K562 (cell line): ENCODE measurements around the gene CHRNA9. TPM values are rescaled to one million over a fixed set of nuclear protein-coding genes. Genes with fewer than 3 reads are reported as not detected.

Experiments used
- ATAC-seq: fragments of 200-7000 bp; cut with Tn5 transposase; 3 replicates; pipeline ENCODE4 v1.9.1; 2020; ENCODE audit warnings: moderate library complexity
- BruUV-seq: library from RNA; stranded (reverse); fragments of 400-500 nt; replicated peaks from 2 replicates; lab custom pipeline; 2021; lab: Mats Ljungman, UMichigan
- CTCF ChIA-PET: fragments of 300-600 bp; formaldehyde crosslinking; extraction: SDS; loops from one replicate; lab custom pipeline; 2021; ENCODE audit warnings: low intra/inter-chr PET ratio; lab: Yijun Ruan, JAX
- POLR2A ChIA-PET: fragments of 300-600, 350-650 bp; sonication (Branson Sonifier 250); formaldehyde crosslinking; extraction: SDS; loops from one replicate; lab custom pipeline; 2021; ENCODE audit warnings: antibody characterized with exemption, inconsistent platforms; lab: Yijun Ruan, JAX
- DNase-seq, 4 experiments: peaks; one replicate each; pipeline versions ENCODE4 v3.0.0 to v3.0.0-alpha.2; 2011 to 2018; ENCODE audit warnings: low spot score in 3 of 4, mixed read lengths in 3 of 4; ENCODE audit errors: extremely low read depth in 1 of 4
- FAIRE-seq: peaks from 2 replicates; lab custom pipeline; 2011; peaks lifted over from hg19 to GRCh38; lab: Jason Lieb, UNC
- H2AFZ ChIP-seq: 2 replicates; pipeline ENCODE4 v1.6.0; 2011; ENCODE audit warnings: low read depth, low read length, control low read depth, inconsistent platforms
- H3K27ac ChIP-seq: fragments of 200-600 bp; 3 replicates; pipeline ENCODE4 v1.8.0; 2011; ENCODE audit warnings: low read depth, mild to moderate bottlenecking, control low read depth, inconsistent platforms, low read length, moderate library complexity, mixed read lengths; ENCODE audit errors: extremely low read depth
- H3K27me3 ChIP-seq, 2 experiments: fragments of 300-600 bp in 1 of 2; 2 replicates in 1 of 2; 3 replicates in 1 of 2; pipeline versions ENCODE4 v1.6.0 to v1.8.0; 2011; ENCODE audit warnings: inconsistent platforms in 2 of 2, low read length in 2 of 2, mild to moderate bottlenecking in 1 of 2, mixed read lengths in 1 of 2, moderate library complexity in 1 of 2; ENCODE audit not compliant: control insufficient read depth in 2 of 2, insufficient read depth in 2 of 2
- H3K36me3 ChIP-seq: fragments of 300-600 bp; 3 replicates; pipeline ENCODE4 v1.8.0; 2011; ENCODE audit warnings: mild to moderate bottlenecking, low read length, inconsistent platforms; ENCODE audit not compliant: control insufficient read depth, insufficient read depth
- H3K4me1 ChIP-seq, 2 experiments: fragments of 200-600 bp in 1 of 2; replicated peaks in 1 of 2; 2 replicates in 1 of 2; 3 replicates in 1 of 2; pipeline versions ENCODE4 v1.5.1 to v1.8.0; 2011; ENCODE audit warnings: inconsistent platforms in 2 of 2, low read length in 2 of 2, mild to moderate bottlenecking in 1 of 2, mixed read lengths in 1 of 2, moderate library complexity in 1 of 2; ENCODE audit not compliant: control insufficient read depth in 2 of 2, insufficient read depth in 2 of 2
- H3K4me2 ChIP-seq: 2 replicates; pipeline ENCODE4 v1.6.1; 2011; ENCODE audit warnings: low read length, control low read depth, inconsistent platforms, mixed read lengths; ENCODE audit not compliant: insufficient read depth
- H3K4me3 ChIP-seq: fragments of 200-600 bp; sonication (generic), shearing (Covaris generic); 2 replicates; pipeline ENCODE4 v1.5.1; 2016; ENCODE audit warnings: control low read depth, inconsistent platforms
- H3K79me2 ChIP-seq: fragments of 200-600 bp; 3 replicates; pipeline ENCODE4 v1.8.0; 2011; ENCODE audit warnings: low read length, inconsistent platforms; ENCODE audit not compliant: control insufficient read depth, insufficient read depth
- H3K9ac ChIP-seq, 2 experiments: 2 replicates each; pipeline versions ENCODE4 v1.6.0 to v1.6.1; 2011; ENCODE audit warnings: low read depth in 2 of 2, low read length in 2 of 2, control low read depth in 1 of 2, inconsistent platforms in 1 of 2, mild to moderate bottlenecking in 1 of 2, mixed read lengths in 1 of 2; ENCODE audit not compliant: insufficient read depth in 1 of 2
- H3K9me1 ChIP-seq: one replicate; pipeline ENCODE4 v1.6.0; 2011; ENCODE audit warnings: inconsistent platforms, mild to moderate bottlenecking, low read length, moderate library complexity; ENCODE audit not compliant: control insufficient read depth, insufficient read depth
- H3K9me3 ChIP-seq: replicated peaks from 2 replicates; pipeline ENCODE4 v1.5.1; 2011; ENCODE audit warnings: low read depth, low read length, inconsistent platforms; ENCODE audit not compliant: control insufficient read depth, insufficient read depth
- H4K20me1 ChIP-seq: replicated peaks from 2 replicates; pipeline ENCODE4 v1.6.1; 2011; ENCODE audit warnings: low read length, inconsistent platforms, mixed read lengths; ENCODE audit not compliant: control insufficient read depth, insufficient read depth
- BRD4 ChIP-seq: fragments of 200-600 bp; sonication (generic); IDR thresholded peaks from 2 replicates; pipeline ENCODE4 v1.6.1; 2017; ENCODE audit warnings: inconsistent platforms
- NUFIP1 ChIP-seq: fragments of 450-650 bp; IDR thresholded peaks from 2 replicates; pipeline ENCODE4 v1.6.1; 2018; ENCODE audit not compliant: partially characterized antibody
- ZNF766 ChIP-seq: fragments of 200-800 bp; sonication (Bioruptor generic); conservative IDR thresholded peaks from 2 replicates; pipeline ENCODE4 v1.6.1; 2016; ENCODE audit warnings: missing genetic modification characterization, missing compliant biosample characterization
- ZSCAN32 ChIP-seq: fragments of 450-650 bp; formaldehyde crosslinking; IDR thresholded peaks from 2 replicates; pipeline ENCODE4 v1.4.0; 2020; ENCODE audit warnings: mild to moderate bottlenecking, moderate library complexity
- WGBS: fragments of 100-300 bp; shearing (Covaris generic); methylation state at CpG from one replicate; pipeline ENCODE4 v1.1.6; 2016; ENCODE audit warnings: low coverage, mixed read lengths; ENCODE audit not compliant: insufficient coverage; ENCODE audit errors: missing lambda C conversion rate; 5-methylcytosine and 5-hydroxymethylcytosine counted together
- in situ Hi-C: fragments of 300-500 bp; cut with MboI; formaldehyde crosslinking; loops from 4 replicates; pipeline ENCODE4 v1.15.0; 2018; ENCODE audit warnings: inconsistent platforms, mixed read lengths
- intact Hi-C: fragments of 100-400 bp; cut with micrococcal nuclease; formaldehyde crosslinking; loops from 2 replicates; pipeline ENCODE4 v1.14.2; 2022
- polyA plus RNA-seq, 8 experiments: library from polyadenylated mRNA; depleted of rRNA in 4 of 8; stranded (reverse) in 5 of 8; unstranded in 3 of 8; fragments of >200 nt; fragmentation: Nextera tagmentation in 2 of 8; fragmentation: Illumina TruSeq in 1 of 8; extraction: Ambion mirVana in 2 of 8; extraction: Trizol in 1 of 8; gene quantifications; 2 replicates each; pipeline versions ENCODE4 v1.2.1 to v1.2.3, GENCODE V29; 2011 to 2014; ENCODE audit warnings: inconsistent platforms in 1 of 8, missing spikeins in 1 of 8
- total RNA-seq, 7 experiments: library from RNA; depleted of rRNA in 6 of 7; stranded (reverse); fragments of >200 nt in 6 of 7; fragmentation: Illumina TruSeq in 2 of 7; extraction: Trizol in 2 of 7; gene quantifications; 2 replicates each; pipeline versions ENCODE4 v1.2.1 to v1.2.3, GENCODE V29; 2011 to 2021; ENCODE audit warnings: low replicate concordance in 1 of 7
- TF ChIP-seq, protein P1 (sequence below): fragments of 450-650 bp; IDR thresholded peaks from 2 replicates; pipeline ENCODE4 v1.6.1; 2016
- TF ChIP-seq, protein P2 (sequence below), 2 experiments: fragments of 150-350 bp in 1 of 2; IDR thresholded peaks; 2 replicates each; pipeline ENCODE4 v1.6.1; 2012 to 2016; ENCODE audit warnings: low read depth in 2 of 2, low read length in 2 of 2, mild to moderate bottlenecking in 1 of 2, moderate library complexity in 1 of 2
- TF ChIP-seq, protein P3 (sequence below), 2 experiments: IDR thresholded peaks in 1 of 2; conservative IDR thresholded peaks in 1 of 2; 2 replicates each; pipeline ENCODE4 v1.6.1; 2016; ENCODE audit warnings: low read depth in 2 of 2, mild to moderate bottlenecking in 1 of 2, missing compliant biosample characterization in 1 of 2, missing genetic modification characterization in 1 of 2, moderate library complexity in 1 of 2

Gene CHRNA9
- total and polyA plus RNA-seq, 9 of the 15 experiments (the other 6 are each of a cell fraction or from before 2014, with no cell fraction given): not detected

DNA sequence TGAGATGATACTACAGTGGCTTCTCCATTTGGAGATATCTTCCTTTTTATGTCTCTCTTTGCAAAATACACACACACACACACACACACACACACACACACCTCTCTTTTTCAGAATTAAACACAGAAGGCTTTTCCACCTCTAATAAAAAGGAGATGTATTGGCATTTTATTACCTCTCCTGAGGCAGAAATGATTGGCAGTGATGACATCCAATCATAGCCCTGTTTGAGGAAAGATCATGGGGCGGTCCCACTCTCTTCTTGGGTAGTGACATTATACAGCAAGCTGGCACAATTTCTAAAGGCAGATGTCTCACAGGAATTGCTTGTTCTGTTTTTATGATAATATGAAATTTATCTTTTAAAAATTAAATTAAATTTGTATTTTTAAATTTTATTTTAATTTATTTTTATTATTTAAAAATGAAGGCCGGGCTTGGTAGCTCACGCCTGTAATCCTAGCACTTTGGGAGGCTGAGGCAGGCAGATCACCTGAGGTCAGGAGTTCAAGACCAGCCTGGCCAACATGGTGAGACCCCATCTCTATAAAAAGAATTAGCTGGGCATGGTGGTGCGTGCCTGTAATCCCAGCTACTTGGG is 15.6 kb downstream of the CHRNA9 start:
- FAIRE-seq: no peak
- Histone ChIP-seq H4K20me1 (no peaks in the 10 kb centered on the region), H3K4me3 (no peak overlapping the region), H3K9ac (no peak overlapping the region), H3K9me3 (no peaks in the 10 kb centered on the region), H3K4me1 (no peaks in the 10 kb centered on the region)
- WGBS: 11% methylated on average over 4 of the region's 4 CpGs
- no peak for ATAC-seq
- TF ChIP-seq ZSCAN32 (CRISPR knock-in tag) (no peak), NUFIP1 (no peak), BRD4 (no peak), ZNF766 (no peak)
- TF ChIP-seq, protein P1, sequence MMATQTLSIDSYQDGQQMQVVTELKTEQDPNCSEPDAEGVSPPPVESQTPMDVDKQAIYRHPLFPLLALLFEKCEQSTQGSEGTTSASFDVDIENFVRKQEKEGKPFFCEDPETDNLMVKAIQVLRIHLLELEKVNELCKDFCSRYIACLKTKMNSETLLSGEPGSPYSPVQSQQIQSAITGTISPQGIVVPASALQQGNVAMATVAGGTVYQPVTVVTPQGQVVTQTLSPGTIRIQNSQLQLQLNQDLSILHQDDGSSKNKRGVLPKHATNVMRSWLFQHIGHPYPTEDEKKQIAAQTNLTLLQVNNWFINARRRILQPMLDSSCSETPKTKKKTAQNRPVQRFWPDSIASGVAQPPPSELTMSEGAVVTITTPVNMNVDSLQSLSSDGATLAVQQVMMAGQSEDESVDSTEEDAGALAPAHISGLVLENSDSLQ: peak; percentile 92
- TF ChIP-seq, protein P2, sequence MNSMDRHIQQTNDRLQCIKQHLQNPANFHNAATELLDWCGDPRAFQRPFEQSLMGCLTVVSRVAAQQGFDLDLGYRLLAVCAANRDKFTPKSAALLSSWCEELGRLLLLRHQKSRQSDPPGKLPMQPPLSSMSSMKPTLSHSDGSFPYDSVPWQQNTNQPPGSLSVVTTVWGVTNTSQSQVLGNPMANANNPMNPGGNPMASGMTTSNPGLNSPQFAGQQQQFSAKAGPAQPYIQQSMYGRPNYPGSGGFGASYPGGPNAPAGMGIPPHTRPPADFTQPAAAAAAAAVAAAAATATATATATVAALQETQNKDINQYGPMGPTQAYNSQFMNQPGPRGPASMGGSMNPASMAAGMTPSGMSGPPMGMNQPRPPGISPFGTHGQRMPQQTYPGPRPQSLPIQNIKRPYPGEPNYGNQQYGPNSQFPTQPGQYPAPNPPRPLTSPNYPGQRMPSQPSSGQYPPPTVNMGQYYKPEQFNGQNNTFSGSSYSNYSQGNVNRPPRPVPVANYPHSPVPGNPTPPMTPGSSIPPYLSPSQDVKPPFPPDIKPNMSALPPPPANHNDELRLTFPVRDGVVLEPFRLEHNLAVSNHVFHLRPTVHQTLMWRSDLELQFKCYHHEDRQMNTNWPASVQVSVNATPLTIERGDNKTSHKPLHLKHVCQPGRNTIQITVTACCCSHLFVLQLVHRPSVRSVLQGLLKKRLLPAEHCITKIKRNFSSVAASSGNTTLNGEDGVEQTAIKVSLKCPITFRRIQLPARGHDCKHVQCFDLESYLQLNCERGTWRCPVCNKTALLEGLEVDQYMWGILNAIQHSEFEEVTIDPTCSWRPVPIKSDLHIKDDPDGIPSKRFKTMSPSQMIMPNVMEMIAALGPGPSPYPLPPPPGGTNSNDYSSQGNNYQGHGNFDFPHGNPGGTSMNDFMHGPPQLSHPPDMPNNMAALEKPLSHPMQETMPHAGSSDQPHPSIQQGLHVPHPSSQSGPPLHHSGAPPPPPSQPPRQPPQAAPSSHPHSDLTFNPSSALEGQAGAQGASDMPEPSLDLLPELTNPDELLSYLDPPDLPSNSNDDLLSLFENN (IDR thresholded peaks at IDR 0.05; ENCODE audit: low read depth in 2 of 2, low read length in 2 of 2): no peak
- TF ChIP-seq, protein P3, sequence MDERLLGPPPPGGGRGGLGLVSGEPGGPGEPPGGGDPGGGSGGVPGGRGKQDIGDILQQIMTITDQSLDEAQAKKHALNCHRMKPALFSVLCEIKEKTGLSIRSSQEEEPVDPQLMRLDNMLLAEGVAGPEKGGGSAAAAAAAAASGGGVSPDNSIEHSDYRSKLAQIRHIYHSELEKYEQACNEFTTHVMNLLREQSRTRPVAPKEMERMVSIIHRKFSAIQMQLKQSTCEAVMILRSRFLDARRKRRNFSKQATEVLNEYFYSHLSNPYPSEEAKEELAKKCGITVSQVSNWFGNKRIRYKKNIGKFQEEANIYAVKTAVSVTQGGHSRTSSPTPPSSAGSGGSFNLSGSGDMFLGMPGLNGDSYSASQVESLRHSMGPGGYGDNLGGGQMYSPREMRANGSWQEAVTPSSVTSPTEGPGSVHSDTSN (CRISPR knock-in tag; IDR thresholded peaks at IDR 0.05; ENCODE audit: low read depth): no peak
- TF ChIP-seq, protein P3 (tag; conservative IDR thresholded peaks at IDR 0.05; ENCODE audit: low read depth): peak; percentile 55; the same call in 1 of the 2 replicates
- TF ChIP-seq, all 486 proteins: peak for 2
- no peak overlapping the region for H3K4me2 ChIP-seq
- peaks cover 28 to 30% of the 10 kb centered on the region in 2 experiments for H3K27me3 ChIP-seq
- no peaks in the 10 kb centered on the region for H3K36me3 ChIP-seq
- intact Hi-C loops (no loop called here), in situ Hi-C loops (no loop called here)
- peak in 2 of 4 experiments; percentile 20 to 48 for DNase-seq
- no peak overlapping the region for H2AFZ ChIP-seq
- no peak overlapping the region for H3K27ac ChIP-seq
- H3K9me1 ChIP-seq: no peaks in the 10 kb centered on the region
- POLR2A ChIA-PET: no interaction called here
- CTCF ChIA-PET: no interaction called here
- no TSS peak for BruUV-seq
- no peaks in the 10 kb centered on the region for H3K79me2 ChIP-seq
